ENCODE data around the gene SPAG4.

SPAG4 gene

GRCh38 chr20:35578469-35578868 lies 37.2 kb upstream of the SPAG4 start:
- no peak for TF ChIP-seq EP300 (IDR thresholded peaks at IDR 0.05; ENCODE audit: borderline replicate concordance)
- TF ChIP-seq USF1 (IDR thresholded peaks at IDR 0.05) = no peak
- no peak for TF ChIP-seq TEAD4 (IDR thresholded peaks at IDR 0.05)
- TF ChIP-seq RAD21 (IDR thresholded peaks at IDR 0.05; ENCODE audit: low read depth) = no peak
- no peak for TF ChIP-seq CREB1 (IDR thresholded peaks at IDR 0.05; ENCODE audit: low read depth)
- no peak for TF ChIP-seq TAF1 (IDR thresholded peaks at IDR 0.05; ENCODE audit: low read depth)
- no peak for TF ChIP-seq REST (IDR thresholded peaks at IDR 0.05; ENCODE audit: low read depth)
- TF ChIP-seq CEBPB (IDR thresholded peaks at IDR 0.05) = no peak
- TF ChIP-seq YY1 (IDR thresholded peaks at IDR 0.05; ENCODE audit: low read depth) = no peak
- no peak for TF ChIP-seq EGR1 (IDR thresholded peaks at IDR 0.05)
- no peak for TF ChIP-seq MAX (IDR thresholded peaks at IDR 0.05)
- no peak for TF ChIP-seq TCF12 (IDR thresholded peaks at IDR 0.05; ENCODE audit: low read depth)
- no peak for TF ChIP-seq FOXM1 (IDR thresholded peaks at IDR 0.05; ENCODE audit: borderline replicate concordance, low read depth)
- TF ChIP-seq ZBTB7A (IDR thresholded peaks at IDR 0.05; ENCODE audit: low read depth) = no peak

- TF ChIP-seq TAF1 (IDR thresholded peaks at IDR 0.05; ENCODE audit: low read depth) (no peak), USF1 (IDR thresholded peaks at IDR 0.05) (no peak), TCF12 (IDR thresholded peaks at IDR 0.05; ENCODE audit: low read depth) (no peak), CREB1 (IDR thresholded peaks at IDR 0.05; ENCODE audit: low read depth) (no peak), NFIC (IDR thresholded peaks at IDR 0.05) (no peak), EP300 (IDR thresholded peaks at IDR 0.05; ENCODE audit: borderline replicate concordance) (no peak)
Observed at GRCh38 chr20:35579196-35579595, 36.4 kb upstream of the SPAG4 start.

- TF ChIP-seq FOXM1 (IDR thresholded peaks at IDR 0.05; ENCODE audit: borderline replicate concordance, low read depth) (no peak), REST (IDR thresholded peaks at IDR 0.05; ENCODE audit: low read depth) (no peak), USF1 (IDR thresholded peaks at IDR 0.05) (no peak), TAF1 (IDR thresholded peaks at IDR 0.05; ENCODE audit: low read depth) (no peak), ZBTB7A (IDR thresholded peaks at IDR 0.05; ENCODE audit: low read depth) (no peak), RAD21 (IDR thresholded peaks at IDR 0.05; ENCODE audit: low read depth) (no peak), EP300 (IDR thresholded peaks at IDR 0.05; ENCODE audit: borderline replicate concordance) (no peak), NFIC (IDR thresholded peaks at IDR 0.05) (no peak), CREB1 (IDR thresholded peaks at IDR 0.05; ENCODE audit: low read depth) (no peak), CEBPB (IDR thresholded peaks at IDR 0.05) (no peak)
Observed at GRCh38 chr20:35582131-35582530, 33.5 kb upstream of the SPAG4 start.

GRCh38 chr20:35582741-35583404 lies 32.8 kb upstream of the SPAG4 start:
- TF ChIP-seq TAF1 (IDR thresholded peaks at IDR 0.05; ENCODE audit: low read depth) (no peak), USF1 (IDR thresholded peaks at IDR 0.05) (no peak), NFIC (IDR thresholded peaks at IDR 0.05) (no peak), CEBPB (IDR thresholded peaks at IDR 0.05) (no peak), ZBTB7A (IDR thresholded peaks at IDR 0.05; ENCODE audit: low read depth) (no peak), REST (IDR thresholded peaks at IDR 0.05; ENCODE audit: low read depth) (no peak), EGR1 (IDR thresholded peaks at IDR 0.05) (no peak), RAD21 (IDR thresholded peaks at IDR 0.05; ENCODE audit: low read depth) (no peak), EP300 (IDR thresholded peaks at IDR 0.05; ENCODE audit: borderline replicate concordance) (no peak), TEAD4 (IDR thresholded peaks at IDR 0.05) (no peak), MAX (IDR thresholded peaks at IDR 0.05) (no peak), CREB1 (IDR thresholded peaks at IDR 0.05; ENCODE audit: low read depth) (no peak), TCF12 (IDR thresholded peaks at IDR 0.05; ENCODE audit: low read depth) (no peak), FOXM1 (IDR thresholded peaks at IDR 0.05; ENCODE audit: borderline replicate concordance, low read depth) (no peak), YY1 (IDR thresholded peaks at IDR 0.05; ENCODE audit: low read depth) (no peak)

Measured in Ishikawa (cell line).